SK-N-MC (cell line): ENCODE measurements around the gene HRH3.

Experiments used
- DNase-seq: peaks from one replicate; pipeline ENCODE4 v3.0.0-alpha.2; 2011; ENCODE audit warnings: low read depth, low spot score
- H3K27ac ChIP-seq: fragments of 200-600 bp; sonication (generic); 2 replicates; pipeline ENCODE4 v1.5.1; 2016; ENCODE audit warnings: mixed run types
- H3K36me3 ChIP-seq: fragments of 200-600 bp; sonication (generic); 2 replicates; pipeline ENCODE4 v1.6.1; 2017; ENCODE audit warnings: antibody characterized with exemption, low read length, mixed read lengths; ENCODE audit not compliant: insufficient read depth
- H3K4me3 ChIP-seq: fragments of 200-600 bp; sonication (generic); 2 replicates; pipeline ENCODE4 v1.5.1; 2016
- H3K9ac ChIP-seq: fragments of 200-600 bp; sonication (generic); 2 replicates; pipeline ENCODE4 v1.8.0; 2017; ENCODE audit warnings: mixed run types, mixed read lengths; ENCODE audit not compliant: insufficient read length
- H3K9me3 ChIP-seq: fragments of 200-600 bp; sonication (generic); 2 replicates; pipeline ENCODE4 v1.6.1; 2017; ENCODE audit warnings: low read depth, mild to moderate bottlenecking, antibody characterized with exemption, low read length, moderate library complexity, mixed read lengths
- EZH2 ChIP-seq: fragments of 200-600 bp; sonication (generic); IDR thresholded peaks from one replicate; pipeline ENCODE4 v1.6.1; 2017; ENCODE audit warnings: antibody characterized with exemption
- FOXP2 ChIP-seq: optimal IDR thresholded peaks from 2 replicates; pipeline ENCODE3; 2011; ENCODE audit warnings: mild to moderate bottlenecking, moderate library complexity; ENCODE audit not compliant: insufficient read depth; ENCODE audit errors: extremely low read length, control extremely low read depth
- POLR2AphosphoS5 ChIP-seq: IDR thresholded peaks from 2 replicates; pipeline ENCODE4 v1.6.1; 2012; ENCODE audit warnings: mild to moderate bottlenecking, low read depth, low read length, borderline replicate concordance

The HRH3 gene

GRCh38 chr20:62202083-62202395 lies 18.0 kb downstream of the HRH3 start:
- H3K9ac ChIP-seq, result no peak overlapping the region

GRCh38 chr20:62201173-62202082 lies 18.6 kb downstream of the HRH3 start:
- peaks cover 31% of the 10 kb centered on the region for H3K36me3 ChIP-seq
- no peaks in the 10 kb centered on the region for H3K9me3 ChIP-seq
- DNase-seq, result no peak
- no peak overlapping the region for H3K27ac ChIP-seq
- no peak overlapping the region for H3K9ac ChIP-seq
- TF ChIP-seq POLR2AphosphoS5, result no peak
- no peak for TF ChIP-seq EZH2
- TF ChIP-seq FOXP2, result no peak
- peak overlapping the region; percentile 45 for H3K4me3 ChIP-seq

More at GRCh38 chr20:62202083-62202395, 18.0 kb downstream of the HRH3 start:
- Histone ChIP-seq H3K36me3 (peaks cover 31% of the 10 kb centered on the region), H3K27ac (no peak overlapping the region), H3K9me3 (no peaks in the 10 kb centered on the region), H3K4me3 (peak overlapping the region; percentile 45)
- TF ChIP-seq POLR2AphosphoS5 (no peak), EZH2 (no peak), FOXP2 (no peak)
- no peak for DNase-seq

GRCh38 chr20:62200491-62201172 lies 19.4 kb downstream of the HRH3 start:
- H3K9ac ChIP-seq, result no peak overlapping the region
- peaks cover 31% of the 10 kb centered on the region for H3K36me3 ChIP-seq
- no peak overlapping the region for H3K4me3 ChIP-seq
- H3K27ac ChIP-seq, result no peak overlapping the region
- TF ChIP-seq FOXP2, result no peak
- no peak for TF ChIP-seq POLR2AphosphoS5
- TF ChIP-seq EZH2, result no peak
- H3K9me3 ChIP-seq, result no peaks in the 10 kb centered on the region
- no peak for DNase-seq

GRCh38 chr20:62198931-62199330 lies 21.1 kb downstream of the HRH3 start:
- no peak for TF ChIP-seq EZH2
- no peak for TF ChIP-seq POLR2AphosphoS5
- TF ChIP-seq FOXP2, result no peak
- DNase-seq, result no peak
- peaks cover 31% of the 10 kb centered on the region for H3K36me3 ChIP-seq

GRCh38 chr20:62198496-62198895 lies 21.6 kb downstream of the HRH3 start:
- Histone ChIP-seq H3K27ac (no peak overlapping the region), H3K36me3 (peaks cover 33% of the 10 kb centered on the region), H3K9ac (no peak overlapping the region), H3K4me3 (no peak overlapping the region), H3K9me3 (no peaks in the 10 kb centered on the region)
- no peak for DNase-seq
- TF ChIP-seq POLR2AphosphoS5 (no peak), EZH2 (no peak), FOXP2 (no peak)

More at GRCh38 chr20:62198931-62199330, 21.1 kb downstream of the HRH3 start:
- Histone ChIP-seq H3K27ac (no peak overlapping the region), H3K9me3 (no peaks in the 10 kb centered on the region), H3K4me3 (no peak overlapping the region), H3K9ac (no peak overlapping the region)

- Histone ChIP-seq H3K9ac (no peak overlapping the region), H3K4me3 (no peak overlapping the region), H3K27ac (no peak overlapping the region), H3K9me3 (no peaks in the 10 kb centered on the region), H3K36me3 (peaks cover 34% of the 10 kb centered on the region)
- no peak for TF ChIP-seq EZH2
- no peak for TF ChIP-seq POLR2AphosphoS5
- TF ChIP-seq FOXP2, result no peak
- DNase-seq, result no peak
Measured at GRCh38 chr20:62197801-62198200, 22.3 kb downstream of the HRH3 start.

GRCh38 chr20:62197311-62197710 lies 22.8 kb downstream of the HRH3 start:
- Histone ChIP-seq H3K36me3 (peaks cover 34% of the 10 kb centered on the region), H3K4me3 (no peak overlapping the region), H3K9ac (no peak overlapping the region), H3K9me3 (no peaks in the 10 kb centered on the region), H3K27ac (no peak overlapping the region)
- TF ChIP-seq FOXP2, result no peak
- no peak for TF ChIP-seq POLR2AphosphoS5
- no peak for TF ChIP-seq EZH2
- DNase-seq, result no peak

- H3K9ac ChIP-seq, result no peak overlapping the region
- no peaks in the 10 kb centered on the region for H3K9me3 ChIP-seq
Measured at GRCh38 chr20:62196286-62196685, 23.8 kb downstream of the HRH3 start.

More at GRCh38 chr20:62196286-62196685, 23.8 kb downstream of the HRH3 start:
- H3K4me3 ChIP-seq, result no peak overlapping the region
- TF ChIP-seq FOXP2 (no peak), EZH2 (no peak), POLR2AphosphoS5 (no peak)
- DNase-seq, result no peak
- peaks cover 34% of the 10 kb centered on the region for H3K36me3 ChIP-seq
- H3K27ac ChIP-seq, result no peak overlapping the region
